ENCODE data around the gene LRP1.
A peak's percentile ranks its signal among the peaks of the same experiment; 100 is the strongest.

The LRP1 gene

GRCh38 chr12:57094208-57095160 lies 33.8 kb upstream of the LRP1 start:
- DNase-seq, result no peak

DNA sequence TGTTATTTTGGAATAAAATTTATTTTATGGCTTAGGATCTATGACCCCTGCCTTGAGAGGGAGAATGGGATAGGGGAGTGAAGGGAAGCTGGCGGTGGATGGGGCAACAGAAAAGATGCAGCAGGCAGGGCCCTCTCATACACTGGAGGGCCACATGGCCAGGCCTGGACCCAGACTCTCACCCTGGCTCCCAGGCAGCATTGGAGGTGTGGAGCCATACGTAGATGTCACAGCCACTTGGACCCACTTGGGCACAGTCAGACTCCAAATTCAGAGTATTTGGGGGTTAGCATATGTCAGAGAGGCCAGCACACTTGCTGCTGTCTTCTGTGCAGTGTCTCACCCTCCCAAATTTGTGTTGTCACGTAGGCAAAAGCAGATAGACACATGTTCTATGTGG lies 32.8 kb upstream of the LRP1 start:
- no peak for DNase-seq

GRCh38 chr12:57096099-57096572 lies 32.1 kb upstream of the LRP1 start:
- DNase-seq, result peak; percentile 59

DNA sequence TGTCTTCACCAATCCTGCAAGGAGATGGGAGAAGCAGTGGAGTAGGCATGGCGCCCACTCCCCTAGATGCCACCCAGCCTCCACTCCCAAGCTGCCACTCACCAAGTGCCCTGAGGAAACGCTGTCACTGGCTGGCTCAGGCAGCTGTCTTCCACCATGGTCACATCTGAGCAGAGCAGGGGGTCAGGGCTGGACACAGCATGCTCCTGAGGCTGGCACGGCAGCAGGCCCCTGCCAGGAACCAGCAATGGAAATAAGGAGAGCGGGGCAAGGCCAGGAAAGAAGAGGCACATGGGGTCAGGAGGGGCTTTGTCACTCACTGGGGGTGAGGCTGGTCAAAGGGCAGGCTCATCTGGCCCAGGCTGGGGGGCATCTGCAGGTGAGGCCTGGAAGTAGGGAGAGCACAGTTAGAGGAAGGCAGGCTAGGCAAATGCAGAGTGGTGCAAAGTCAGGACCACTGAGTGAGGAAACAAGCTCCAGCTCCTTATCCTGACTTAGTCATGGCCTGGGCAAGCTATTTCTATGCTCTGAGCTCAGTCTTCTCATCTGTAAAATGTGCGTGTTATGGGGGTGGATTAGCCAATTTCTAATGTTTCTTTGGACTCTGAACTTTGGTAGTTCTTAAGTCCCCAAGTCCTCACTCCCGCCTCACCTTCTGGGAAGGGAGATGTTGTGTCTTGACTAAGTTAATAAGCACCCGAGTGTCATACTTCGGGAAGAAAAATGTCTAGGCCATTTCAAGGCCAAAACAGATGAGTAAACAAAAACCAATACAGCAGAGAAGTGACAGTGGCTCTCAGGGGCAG lies 31.3 kb upstream of the LRP1 start:
- DNase-seq, result no peak

- DNase-seq, result no peak
Observed at GRCh38 chr12:57097554-57097835, 30.8 kb upstream of the LRP1 start.

DNA sequence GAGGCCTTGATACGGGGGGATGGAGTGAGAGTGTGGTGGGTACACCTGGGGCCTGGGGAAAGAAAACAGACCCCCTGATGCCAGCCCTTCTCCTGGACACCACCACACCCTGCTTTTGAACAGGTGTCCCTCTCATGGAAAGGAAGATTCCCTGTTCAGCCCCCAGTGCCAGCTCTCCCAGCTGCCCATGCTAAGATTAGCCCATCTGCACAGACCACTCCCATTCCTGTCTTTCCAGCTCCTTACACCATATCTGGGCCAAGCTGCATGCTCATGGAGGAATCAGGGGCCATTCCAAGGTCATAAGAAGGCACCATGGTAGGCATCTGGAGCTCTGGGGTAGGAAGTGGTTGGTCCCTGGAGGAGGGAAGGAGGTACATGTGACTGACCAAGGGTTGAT lies 29.7 kb upstream of the LRP1 start:
- no peak for DNase-seq

DNA sequence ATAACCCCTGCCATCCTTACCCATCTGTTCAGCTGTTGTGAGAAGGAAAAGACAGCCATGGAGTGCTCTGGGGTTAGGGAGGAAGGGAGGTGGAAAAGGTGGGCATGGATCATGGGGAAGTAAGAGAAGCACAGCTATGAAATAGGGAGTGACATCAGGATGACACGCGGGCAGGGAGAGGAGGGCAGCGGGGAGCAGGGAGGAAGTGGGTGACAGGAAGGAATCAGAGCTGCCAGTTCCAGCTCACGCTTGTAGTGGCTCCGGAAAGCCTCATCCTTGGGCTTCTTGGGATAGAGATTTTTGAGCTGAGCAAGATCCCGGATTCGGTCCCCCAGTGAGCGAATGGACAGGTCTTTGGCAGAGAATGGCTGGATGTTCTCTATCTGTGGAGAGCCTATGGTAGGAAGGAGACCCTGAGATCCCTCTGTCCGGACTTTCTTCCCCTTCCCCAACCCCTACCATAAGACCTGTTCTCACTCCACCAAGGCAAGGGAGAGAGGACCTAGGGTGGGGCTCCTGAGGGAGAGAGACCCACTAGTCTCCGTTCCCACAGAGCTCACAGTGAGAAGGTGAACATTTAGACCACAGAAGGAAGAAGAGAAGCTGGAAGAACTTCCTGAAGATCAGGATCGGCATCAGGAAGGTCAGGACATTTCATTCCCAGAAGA lies 29.1 kb upstream of the LRP1 start:
- DNase-seq, result no peak

DNA sequence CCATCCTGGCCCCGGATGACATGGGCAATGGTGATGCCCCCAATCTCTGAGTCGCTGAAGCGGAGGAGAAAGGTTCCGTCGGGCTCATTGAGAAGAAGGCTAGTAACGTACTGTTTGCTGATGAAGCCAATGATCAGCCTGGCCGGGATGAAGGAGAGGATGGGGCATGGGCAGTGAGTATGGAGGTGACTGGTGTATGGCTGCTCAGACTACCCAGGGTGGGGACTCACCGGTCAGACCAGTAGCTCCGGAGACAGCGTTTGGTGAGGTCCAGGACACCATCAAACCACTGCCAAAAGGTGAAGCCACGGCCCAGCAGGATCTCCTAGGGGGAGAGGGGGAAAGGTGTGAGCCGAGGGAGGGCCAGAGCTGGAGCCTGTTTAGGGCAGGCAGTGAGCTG lies 28.5 kb upstream of the LRP1 start:
- DNase-seq, result no peak

DNA sequence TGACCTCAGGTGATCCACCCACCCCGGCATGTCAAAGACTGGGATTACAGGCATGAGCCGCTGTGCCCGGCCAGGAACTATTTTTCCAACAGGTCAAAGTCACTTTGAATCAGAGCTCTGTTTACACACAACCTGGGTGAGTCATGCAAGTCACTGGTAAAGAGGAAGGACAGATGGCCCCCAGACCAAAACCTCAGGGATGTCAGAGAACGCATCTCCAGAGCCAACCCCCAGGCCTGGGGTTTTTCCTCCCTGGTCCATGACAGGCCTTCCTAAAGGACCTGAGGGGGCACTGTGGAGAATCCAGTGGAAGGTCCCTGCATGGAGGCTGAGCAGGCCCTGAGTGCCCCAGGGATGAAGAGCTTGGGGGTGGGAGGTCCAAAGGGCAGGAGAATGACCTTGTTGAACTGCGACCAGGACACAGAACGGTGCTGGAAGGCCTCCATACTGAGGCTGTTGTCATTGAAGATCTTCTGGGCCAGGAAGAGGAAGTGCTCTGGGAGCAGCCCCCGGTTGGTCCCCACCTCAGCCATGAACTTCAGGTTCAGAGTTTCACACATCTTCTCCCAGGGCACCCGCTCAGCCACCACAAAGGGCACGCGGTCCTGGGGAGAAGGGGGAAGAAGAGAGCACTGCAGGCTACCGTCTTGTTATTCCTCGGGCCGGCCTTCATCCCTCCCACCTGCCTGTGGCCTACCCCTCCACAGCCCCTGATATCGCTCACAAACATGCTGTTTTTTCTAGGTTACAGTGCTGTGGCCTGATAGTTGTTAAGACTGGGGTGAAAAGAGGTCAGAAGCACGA lies 26.2 kb upstream of the LRP1 start:
- no peak for DNase-seq

GRCh38 chr12:57103856-57104255 lies 24.4 kb upstream of the LRP1 start:
- no peak for DNase-seq

- no peak for DNase-seq
Observed at GRCh38 chr12:57104292-57104910, 23.9 kb upstream of the LRP1 start.

GRCh38 chr12:57105011-57105753 lies 23.1 kb upstream of the LRP1 start:
- DNase-seq, result no peak

DNA sequence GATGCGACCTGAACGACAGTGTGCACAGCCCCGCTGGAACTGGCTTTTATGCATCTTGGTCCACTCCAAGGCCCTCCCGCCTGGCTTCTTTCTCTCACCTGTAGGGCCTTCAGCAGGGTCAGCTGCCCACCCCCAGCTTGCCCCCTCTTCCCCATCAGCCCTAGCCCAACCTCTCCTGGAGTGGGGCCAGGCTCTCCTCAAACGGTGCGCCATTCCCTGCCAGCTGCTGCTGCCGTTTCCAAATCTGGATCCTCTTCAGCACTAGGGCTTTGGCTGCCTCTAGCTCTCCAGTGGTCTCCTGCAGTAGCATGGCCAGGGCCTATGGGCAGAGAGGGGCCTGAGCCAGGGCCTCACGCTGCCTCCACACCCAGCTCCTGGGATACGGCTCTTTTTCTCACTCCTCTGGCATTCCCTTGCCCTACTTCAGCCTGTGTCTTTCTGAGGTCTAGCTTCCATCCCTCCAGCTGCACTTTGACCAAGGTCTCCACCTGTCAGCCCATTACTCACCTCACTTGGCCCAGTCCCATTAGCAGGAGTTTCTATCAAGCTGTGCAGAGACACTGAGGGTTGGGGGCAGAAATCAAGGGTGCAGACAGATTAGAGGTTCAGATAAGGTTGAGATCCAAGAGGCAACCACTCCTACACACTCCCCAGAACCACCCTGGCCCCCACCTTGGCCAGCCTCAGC lies 22.1 kb upstream of the LRP1 start:
- DNase-seq, result no peak

DNA sequence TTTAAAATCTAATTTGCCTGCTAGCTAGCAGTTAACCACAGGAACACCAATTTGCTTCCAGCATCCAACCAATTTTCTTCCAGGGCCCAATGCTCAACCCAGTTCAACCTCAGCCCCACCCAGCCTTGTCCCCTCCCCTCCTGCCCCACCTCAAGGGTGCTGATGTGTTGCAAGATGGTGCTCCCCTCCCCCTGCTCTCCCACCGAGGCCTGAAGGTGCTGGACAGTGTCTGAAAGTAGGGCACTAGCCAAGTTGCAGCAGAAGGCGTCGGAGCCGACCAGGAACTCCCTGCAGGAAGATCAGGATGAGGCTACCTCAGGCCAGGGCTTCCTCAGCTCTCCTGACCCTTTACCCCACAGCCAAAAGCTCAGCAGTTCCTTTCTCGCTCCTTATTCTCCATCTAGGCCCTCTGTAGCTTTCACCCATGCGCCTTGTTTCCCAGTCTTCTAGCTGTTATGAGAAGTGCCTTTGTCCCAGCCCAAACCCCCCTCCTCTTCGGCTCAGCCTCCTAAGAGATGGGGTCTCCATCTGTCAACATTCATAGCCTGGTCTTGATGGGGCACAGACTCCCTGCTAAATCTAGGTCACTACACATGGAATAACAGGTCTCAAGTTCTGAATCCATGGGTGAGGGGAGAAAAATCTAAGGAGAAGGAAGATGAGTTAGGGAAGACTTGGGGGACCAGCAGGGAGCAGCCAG lies 20.7 kb upstream of the LRP1 start:
- no peak for DNase-seq

DNA sequence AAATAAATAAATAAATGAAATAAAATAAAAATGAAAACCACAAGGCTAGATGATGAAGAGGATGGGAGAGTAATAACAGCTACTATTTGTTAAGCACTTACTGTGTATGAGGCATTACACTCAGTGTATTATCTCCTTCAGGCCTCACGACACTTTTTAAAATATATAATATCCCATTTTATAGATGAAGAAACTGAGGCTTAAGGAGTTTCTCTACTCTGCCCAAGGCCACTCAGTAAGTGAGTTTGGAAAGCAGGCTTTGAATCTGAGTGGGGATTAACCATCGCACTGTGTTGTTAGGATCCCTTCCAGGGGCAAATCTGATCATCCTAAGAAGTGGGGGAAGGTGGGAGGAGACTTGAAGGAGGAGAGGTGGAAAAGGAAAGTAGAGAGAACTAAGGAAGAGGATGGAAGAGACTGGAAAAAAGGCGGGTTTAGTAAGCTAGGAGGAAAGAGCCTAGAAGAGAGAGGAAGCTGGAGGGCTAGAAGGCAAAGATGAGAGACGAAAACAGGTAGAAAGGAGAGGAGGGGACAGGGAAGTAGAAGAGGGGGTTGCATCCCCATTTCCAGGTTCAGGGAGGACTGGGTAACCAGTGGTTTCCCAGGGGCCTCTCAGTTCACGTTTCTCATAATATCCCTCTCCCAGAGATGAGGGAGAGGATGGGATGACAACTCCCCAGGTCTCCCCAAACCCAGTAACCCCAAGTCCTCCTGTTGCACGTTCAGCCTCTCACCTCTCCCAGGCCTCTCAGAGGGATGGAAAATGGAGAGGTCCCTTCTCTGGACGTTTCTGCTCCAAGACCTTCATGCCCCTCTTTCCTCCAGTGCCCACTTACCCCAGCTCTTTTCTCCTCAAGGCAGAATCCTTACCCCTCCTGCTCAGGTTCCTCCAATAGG lies 18.8 kb upstream of the LRP1 start:
- DNase-seq, result no peak

- DNase-seq, result peak; percentile 17
Observed at GRCh38 chr12:57110104-57111030, 17.9 kb upstream of the LRP1 start.

DNA sequence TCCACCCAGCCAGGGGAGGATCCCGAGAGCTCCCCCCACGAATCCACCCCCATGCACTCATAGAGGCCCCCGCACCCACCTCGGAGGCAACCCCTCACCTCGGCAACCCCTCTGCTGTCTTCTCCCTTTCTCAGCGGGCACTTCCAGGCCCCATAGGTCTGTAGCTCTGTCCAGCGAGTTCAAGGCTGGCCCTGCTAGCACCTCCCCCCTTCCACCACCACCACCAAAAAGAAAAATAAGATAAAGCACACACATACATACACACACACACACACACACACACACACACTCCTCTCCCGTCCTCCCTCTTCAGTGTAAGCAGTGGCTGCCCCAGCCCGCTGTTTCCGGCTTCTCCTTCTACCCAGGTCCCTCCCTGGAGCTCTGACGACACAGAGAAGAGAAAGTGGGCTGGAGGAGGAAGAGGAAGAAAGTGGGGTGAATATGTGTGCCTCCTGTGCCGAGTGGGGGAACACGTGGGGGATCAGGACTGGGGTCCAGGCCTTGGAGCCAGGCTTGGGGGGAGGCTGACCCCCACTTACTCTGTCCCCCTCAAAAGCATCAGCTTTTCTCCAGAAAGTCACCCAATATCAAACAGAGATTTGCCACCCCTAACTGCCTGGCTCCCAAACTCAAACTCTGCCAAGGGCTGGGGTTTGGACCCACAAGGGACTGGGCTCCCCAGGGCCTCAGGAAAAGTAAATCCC lies 17.1 kb upstream of the LRP1 start, which contains the start of gene STAT6:
Gene STAT6, minus strand, starts transcription at position 332 of the 704 bp plus-strand sequence. CDS start 3,084 bp downstream, outside the sequence.
- peak; percentile 47 for DNase-seq

Data from NCI-H1436 (cell line).